NB4 (cell line): ENCODE results near the gene CNTN5.

Experiments used
- DNase-seq: peaks from one replicate; pipeline ENCODE4 v3.0.0; 2010; ENCODE audit warnings: low read depth
- H3K4me3 ChIP-seq: one replicate; pipeline ENCODE4 v1.5.1; 2011; ENCODE audit warnings: mild to moderate bottlenecking, low read depth, low read length, moderate library complexity
- CTCF ChIP-seq: IDR thresholded peaks from one replicate; pipeline ENCODE4 v1.5.1; 2012; ENCODE audit warnings: low read depth, low read length
- MAX ChIP-seq: IDR thresholded peaks from 2 replicates; pipeline ENCODE4 v1.6.1; 2011; ENCODE audit warnings: low read depth, low read length
- MYC ChIP-seq: IDR thresholded peaks from 2 replicates; pipeline ENCODE4 v1.6.1; 2011; ENCODE audit warnings: low read depth, low read length
- POLR2A ChIP-seq: IDR thresholded peaks from 2 replicates; pipeline ENCODE4 v1.6.1; 2011; ENCODE audit warnings: mild to moderate bottlenecking; ENCODE audit not compliant: insufficient read length; ENCODE audit errors: extremely low read depth

CNTN5 gene

DNA sequence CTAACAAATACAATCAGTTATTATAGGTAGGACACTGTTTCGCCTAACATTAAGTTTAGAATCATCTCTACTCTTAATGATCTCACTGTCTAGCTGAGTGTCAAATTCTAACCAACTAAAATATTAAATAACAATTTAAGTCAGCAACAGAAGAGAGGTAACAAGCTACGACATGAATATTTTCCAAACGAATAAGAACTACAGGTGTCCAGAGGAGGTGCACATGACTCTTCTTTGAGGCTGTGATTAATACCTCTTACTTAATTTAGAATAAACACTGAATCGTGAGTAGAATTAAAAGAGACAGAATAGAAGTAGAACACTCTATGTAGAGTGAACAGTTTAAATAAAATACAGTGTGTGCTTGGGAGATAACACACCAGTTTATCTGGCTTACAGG lies 1047.4 kb downstream of the CNTN5 start:
- DNase-seq, result no peak
- TF ChIP-seq POLR2A (no peak), MAX (no peak), CTCF (no peak), MYC (no peak)

DNA sequence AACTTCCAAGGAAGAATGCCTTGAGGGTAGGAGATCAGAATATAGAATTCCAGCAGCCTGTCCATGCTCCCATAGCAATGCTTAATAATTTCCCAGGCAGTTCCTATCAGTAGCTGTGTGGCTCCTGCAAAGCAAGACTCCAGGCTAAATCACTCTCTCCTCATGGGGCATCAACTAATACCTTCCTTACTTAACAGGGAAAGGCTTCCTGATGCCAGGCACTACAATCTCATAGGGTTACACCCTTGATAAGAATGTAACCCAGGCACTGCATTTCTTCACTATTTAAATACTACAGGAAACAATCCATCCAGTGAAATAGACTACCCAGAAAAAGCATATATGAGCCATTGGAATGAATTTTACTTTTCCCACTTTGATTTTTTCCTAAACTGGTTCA lies 1051.4 kb downstream of the CNTN5 start:
- TF ChIP-seq MAX, result no peak
- TF ChIP-seq CTCF, result no peak
- no peak for DNase-seq
- H3K4me3 ChIP-seq, result no peak overlapping the region

More for the DNA sequence above, 1047.4 kb downstream of the CNTN5 start:
- H3K4me3 ChIP-seq, result no peak overlapping the region

GRCh38 chr11:100080381-100080780 lies 1059.6 kb downstream of the CNTN5 start:
- no peak overlapping the region for H3K4me3 ChIP-seq
- no peak for DNase-seq
- TF ChIP-seq POLR2A, result no peak

- no peak overlapping the region for H3K4me3 ChIP-seq
- DNase-seq, result no peak
- TF ChIP-seq MAX, result no peak
- TF ChIP-seq POLR2A, result no peak
- no peak for TF ChIP-seq MYC
- TF ChIP-seq CTCF, result no peak
These were observed 1060.1 kb downstream of the CNTN5 start for GRCh38 chr11:100080821-100081220.

- H3K4me3 ChIP-seq, result no peak overlapping the region
- DNase-seq, result no peak
- TF ChIP-seq MYC, result no peak
- TF ChIP-seq MAX, result no peak
- no peak for TF ChIP-seq POLR2A
- no peak for TF ChIP-seq CTCF
These were observed 1072.9 kb downstream of the CNTN5 start for GRCh38 chr11:100093698-100094097.

- H3K4me3 ChIP-seq, result no peak overlapping the region
- no peak for TF ChIP-seq MAX
- TF ChIP-seq MYC, result no peak
- no peak for TF ChIP-seq CTCF
- no peak for TF ChIP-seq POLR2A
- DNase-seq, result no peak
These were observed 1073.5 kb downstream of the CNTN5 start for GRCh38 chr11:100094121-100094865.
